Stimulated activated naive CD8-positive, alpha-beta T cell treated with anti-CD3 and anti-CD28 coated beads, Interleukin-15, amount 100 ng/mL, for 72 hours (primary cell): ENCODE measurements around the gene DDX41.

Experiments used
- ATAC-seq: fragments of 150-1000 bp; cut with Tn5 transposase; 2 replicates; pipeline ENCODE4 v1.10.0; 2021; ENCODE audit warnings: mild to moderate bottlenecking, moderate library complexity
- DNase-seq, 2 donors: peaks; one replicate each; pipeline ENCODE4 v3.0.0; 2021 to 2022
- H3K27ac Mint-ChIP-seq, 2 donors: one replicate each; pipeline ENCODE4 v1.8.0; 2022; ENCODE audit warnings: mild to moderate bottlenecking in 2 of 2, mixed read lengths in 2 of 2, moderate library complexity in 2 of 2
- H3K27me3 Mint-ChIP-seq: one replicate; pipeline ENCODE4 v1.8.0; 2022; ENCODE audit warnings: mixed read lengths
- H3K4me1 Mint-ChIP-seq: one replicate; pipeline ENCODE4 v1.8.0; 2022; ENCODE audit warnings: mild to moderate bottlenecking, mixed read lengths
- H3K4me3 Mint-ChIP-seq, 2 donors: one replicate each; pipeline ENCODE4 v1.8.0; 2022; ENCODE audit warnings: mild to moderate bottlenecking in 2 of 2, mixed read lengths in 2 of 2, moderate library complexity in 1 of 2
- H3K9me3 Mint-ChIP-seq, 2 donors: one replicate each; pipeline ENCODE4 v1.8.0; 2022; ENCODE audit warnings: mixed read lengths in 2 of 2

Gene DDX41

DNA sequence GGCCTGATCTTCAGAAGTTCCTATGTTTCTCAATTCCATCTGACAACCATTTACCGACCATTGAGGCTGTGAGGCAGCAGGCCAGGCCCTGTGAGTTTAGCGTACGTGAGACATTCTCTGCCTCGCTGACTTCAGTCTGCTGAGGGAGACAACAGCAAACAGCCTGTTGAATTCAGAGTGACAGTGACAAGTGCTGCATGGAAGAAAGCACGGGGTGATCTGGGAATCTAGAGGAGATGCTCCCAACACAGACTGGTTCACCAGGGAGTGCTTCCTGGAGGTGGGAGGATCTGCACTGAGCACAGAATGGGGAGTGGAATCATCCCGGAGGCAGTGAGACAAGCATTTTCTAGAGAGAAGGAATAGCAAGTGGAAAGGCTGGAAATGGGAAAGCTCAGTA, 10.0 kb upstream of the DDX41 start:
- no peak for ATAC-seq

DNA sequence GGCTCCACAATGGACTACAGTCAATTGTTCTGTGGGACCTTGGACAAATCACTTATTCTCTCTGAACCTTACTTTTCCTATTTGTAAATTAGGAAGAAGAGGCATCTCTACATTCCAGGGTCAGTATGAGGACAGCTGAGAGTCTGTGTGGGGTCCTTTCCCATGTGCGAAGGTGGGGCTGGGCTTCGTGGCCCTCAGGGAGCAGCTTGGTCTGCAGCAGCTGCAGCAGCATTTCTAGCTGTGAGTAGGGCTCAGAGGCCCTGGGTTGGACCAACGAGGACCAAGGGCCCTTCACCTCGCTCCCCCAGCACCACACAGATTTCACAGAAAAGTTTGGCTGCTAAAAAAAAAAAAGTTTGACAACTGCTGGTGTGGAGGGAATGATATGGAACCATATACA, 9.4 kb upstream of the DDX41 start:
- DNase-seq, result no peak
- Mint-ChIP-seq H3K4me3 (no peak overlapping the region), H3K9me3 (no peaks in the 10 kb centered on the region), H3K4me1 (peaks cover 14% of the 10 kb centered on the region), H3K27me3 (no peaks in the 10 kb centered on the region), H3K27ac (no peak overlapping the region)
- no peak for ATAC-seq

More for the DNA sequence above, 10.0 kb upstream of the DDX41 start:
- no peak for DNase-seq
- Mint-ChIP-seq H3K27me3 (no peaks in the 10 kb centered on the region), H3K27ac (no peak overlapping the region), H3K4me3 (no peak overlapping the region), H3K4me1 (peaks cover 8% of the 10 kb centered on the region), H3K9me3 (no peaks in the 10 kb centered on the region)

DNA sequence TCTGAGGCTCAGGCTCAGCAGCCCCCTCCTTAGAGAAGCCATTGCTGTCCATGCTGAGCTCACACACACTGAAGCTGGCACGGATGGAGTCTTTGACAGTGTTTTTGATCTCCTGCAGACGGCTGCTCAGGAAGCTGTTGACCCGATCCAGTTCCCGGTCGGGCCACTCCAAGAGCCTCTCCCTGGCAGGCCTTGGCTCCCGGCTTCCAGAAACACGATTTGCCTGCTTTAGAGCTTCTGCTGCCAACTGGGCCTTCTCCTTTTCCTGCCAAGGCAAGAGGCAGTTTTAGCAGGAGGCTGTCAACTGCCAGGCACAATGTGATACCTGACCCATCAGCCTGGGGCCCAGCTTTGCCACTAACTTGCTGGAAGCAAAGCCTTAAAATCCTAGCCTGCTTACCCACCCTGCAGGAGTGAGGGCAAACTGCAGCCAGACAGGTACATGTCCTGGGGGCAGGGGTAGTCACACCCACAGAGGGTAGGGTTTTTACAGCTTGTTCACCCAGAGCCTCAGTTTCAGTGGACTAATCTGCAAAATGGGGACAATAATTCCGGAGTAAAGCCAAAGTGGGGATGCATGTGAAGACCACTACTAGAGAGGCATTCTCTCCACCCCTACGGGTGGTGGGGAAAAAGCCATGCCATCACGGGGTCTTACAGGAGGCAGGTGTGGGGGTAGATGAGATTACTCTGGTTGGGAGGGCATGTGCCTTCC, 8.3 kb upstream of the DDX41 start:
- ATAC-seq (no peak), DNase-seq (no peak)
- H3K27me3 Mint-ChIP-seq, result no peaks in the 10 kb centered on the region
- H3K4me3 Mint-ChIP-seq, result no peak overlapping the region
- no peak overlapping the region for H3K27ac Mint-ChIP-seq
- peaks cover 20% of the 10 kb centered on the region for H3K4me1 Mint-ChIP-seq
- H3K9me3 Mint-ChIP-seq, result no peaks in the 10 kb centered on the region

DNA sequence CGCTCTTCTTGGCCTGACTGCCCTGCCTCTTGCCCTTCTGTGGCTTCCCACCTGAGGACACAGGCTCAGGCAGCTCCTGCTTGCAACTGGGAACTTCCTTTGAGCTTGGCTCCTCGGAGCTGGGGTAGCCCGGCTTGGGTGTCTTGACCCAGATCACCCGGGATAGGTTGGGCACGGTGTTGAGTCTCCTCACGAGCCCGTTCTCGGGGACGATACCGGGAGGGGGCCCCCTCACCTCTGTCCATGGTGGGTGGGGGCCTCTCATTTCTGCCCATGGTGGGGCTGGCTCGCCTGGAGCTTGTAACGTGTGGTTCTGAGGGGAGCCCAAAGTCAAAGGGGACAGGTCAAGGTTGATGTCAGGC, 7.8 kb upstream of the DDX41 start:
- H3K4me3 Mint-ChIP-seq, result no peak overlapping the region
- H3K4me1 Mint-ChIP-seq, result peaks cover 26% of the 10 kb centered on the region
- DNase-seq (no peak), ATAC-seq (no peak)
- no peaks in the 10 kb centered on the region for H3K27me3 Mint-ChIP-seq
- peak overlapping the region in 1 of 2 donors; percentile 45 for H3K27ac Mint-ChIP-seq
- no peaks in the 10 kb centered on the region for H3K9me3 Mint-ChIP-seq

GRCh38 chr5:177523711-177524538, 7.2 kb upstream of the DDX41 start:
- no peaks in the 10 kb centered on the region for H3K9me3 Mint-ChIP-seq
- no peaks in the 10 kb centered on the region for H3K27me3 Mint-ChIP-seq
- H3K4me1 Mint-ChIP-seq, result peaks cover 32% of the 10 kb centered on the region
- DNase-seq (no peak), ATAC-seq (no peak)
- H3K4me3 Mint-ChIP-seq, result no peak overlapping the region
- peak overlapping the region in 1 of 2 donors; percentile 45 for H3K27ac Mint-ChIP-seq

GRCh38 chr5:177520916-177521513, 4.3 kb upstream of the DDX41 start:
- H3K27ac Mint-ChIP-seq, result peak overlapping the region; percentile 81 to 85
- ATAC-seq (no peak), DNase-seq (no peak)
- peaks cover 47% of the 10 kb centered on the region for H3K4me1 Mint-ChIP-seq
- no peaks in the 10 kb centered on the region for H3K9me3 Mint-ChIP-seq
- H3K4me3 Mint-ChIP-seq, result no peak overlapping the region
- no peaks in the 10 kb centered on the region for H3K27me3 Mint-ChIP-seq

- DNase-seq (no peak), ATAC-seq (no peak)
- H3K4me3 Mint-ChIP-seq, result no peak overlapping the region
- H3K9me3 Mint-ChIP-seq, result no peaks in the 10 kb centered on the region
- no peaks in the 10 kb centered on the region for H3K27me3 Mint-ChIP-seq
- H3K4me1 Mint-ChIP-seq, result peaks cover 55% of the 10 kb centered on the region
- peak overlapping the region in 1 of 2 donors; percentile 81 for H3K27ac Mint-ChIP-seq
Measured at GRCh38 chr5:177520271-177520670, 3.5 kb upstream of the DDX41 start.

- Mint-ChIP-seq H3K27ac (no peak overlapping the region), H3K4me1 (peaks cover 59% of the 10 kb centered on the region)
Measured at GRCh38 chr5:177519463-177520235, 2.9 kb upstream of the DDX41 start.

GRCh38 chr5:177515580-177515979, 1.2 kb downstream of the DDX41 start:
- Mint-ChIP-seq H3K4me3 (peak overlapping the region; percentile 89 to 93), H3K27me3 (no peaks in the 10 kb centered on the region), H3K9me3 (no peaks in the 10 kb centered on the region), H3K4me1 (peaks cover 69% of the 10 kb centered on the region), H3K27ac (peak overlapping the region in 1 of 2 donors; percentile 76)
- DNase-seq, result no peak
- ATAC-seq, result no peak

More at GRCh38 chr5:177519463-177520235, 2.9 kb upstream of the DDX41 start:
- DNase-seq (no peak), ATAC-seq (no peak)
- Mint-ChIP-seq H3K4me3 (peak overlapping the region; percentile 17 to 42), H3K27me3 (no peaks in the 10 kb centered on the region), H3K9me3 (no peaks in the 10 kb centered on the region)

DNA sequence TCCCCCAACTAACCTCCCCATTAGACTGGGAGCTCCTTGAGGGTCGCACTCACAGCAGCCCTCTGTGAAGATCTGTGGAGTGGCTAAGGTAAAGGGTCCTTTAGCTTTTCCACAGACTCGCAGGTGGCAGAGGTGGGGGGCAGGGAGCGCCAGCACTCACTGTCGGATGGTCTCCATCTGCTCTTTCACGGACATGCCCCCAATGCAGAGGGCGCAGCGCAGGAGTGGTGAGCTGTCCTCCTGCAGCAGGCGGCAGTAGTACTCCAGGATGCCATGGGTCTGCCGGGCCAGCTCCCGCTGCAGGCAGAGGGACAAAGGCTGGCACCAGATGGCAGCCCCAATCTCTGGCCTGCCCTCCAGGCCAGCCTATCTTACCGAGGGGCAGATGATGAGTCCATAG, 2.2 kb downstream of the DDX41 start:
- Mint-ChIP-seq H3K9me3 (no peaks in the 10 kb centered on the region), H3K27me3 (no peaks in the 10 kb centered on the region), H3K4me1 (peaks cover 69% of the 10 kb centered on the region), H3K4me3 (no peak overlapping the region), H3K27ac (no peak overlapping the region)
- ATAC-seq (no peak), DNase-seq (no peak)

GRCh38 chr5:177513500-177513899, 3.3 kb downstream of the DDX41 start:
- Mint-ChIP-seq H3K27ac (no peak overlapping the region), H3K4me3 (no peak overlapping the region), H3K27me3 (no peaks in the 10 kb centered on the region), H3K4me1 (peaks cover 69% of the 10 kb centered on the region), H3K9me3 (no peaks in the 10 kb centered on the region)
- DNase-seq, result no peak
- no peak for ATAC-seq

DNA sequence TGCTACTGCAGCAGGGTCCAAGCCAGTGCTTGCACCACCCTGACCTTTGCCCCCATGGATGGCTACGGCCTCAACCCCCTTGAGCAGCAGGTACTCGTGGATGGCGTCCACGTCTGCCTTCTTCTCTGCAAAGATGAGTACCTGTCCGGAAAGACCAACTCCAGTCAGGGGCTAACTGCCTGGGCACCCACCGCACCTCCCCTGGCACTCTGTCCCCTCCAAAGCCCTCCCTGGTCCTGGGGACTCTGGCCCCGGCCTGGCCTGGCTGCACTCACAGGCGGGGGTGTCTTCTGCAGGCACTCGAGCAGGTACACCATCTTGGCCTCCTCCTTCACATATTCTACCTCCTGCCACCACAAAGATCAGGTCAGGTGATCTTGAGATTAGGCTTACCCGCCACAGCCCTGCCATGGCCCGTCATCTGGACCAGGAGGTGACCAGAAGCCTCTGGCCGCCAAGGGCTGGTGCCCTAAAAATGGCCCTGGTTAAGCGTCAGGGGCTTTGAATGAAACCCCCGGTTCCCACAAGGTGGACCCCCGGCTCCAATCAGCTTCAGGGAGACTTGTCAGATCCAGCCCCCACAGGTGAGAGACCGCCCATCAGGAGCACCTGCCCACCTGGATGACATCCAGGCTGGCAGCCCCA, 3.9 kb downstream of the DDX41 start:
- no peak for DNase-seq

DNA sequence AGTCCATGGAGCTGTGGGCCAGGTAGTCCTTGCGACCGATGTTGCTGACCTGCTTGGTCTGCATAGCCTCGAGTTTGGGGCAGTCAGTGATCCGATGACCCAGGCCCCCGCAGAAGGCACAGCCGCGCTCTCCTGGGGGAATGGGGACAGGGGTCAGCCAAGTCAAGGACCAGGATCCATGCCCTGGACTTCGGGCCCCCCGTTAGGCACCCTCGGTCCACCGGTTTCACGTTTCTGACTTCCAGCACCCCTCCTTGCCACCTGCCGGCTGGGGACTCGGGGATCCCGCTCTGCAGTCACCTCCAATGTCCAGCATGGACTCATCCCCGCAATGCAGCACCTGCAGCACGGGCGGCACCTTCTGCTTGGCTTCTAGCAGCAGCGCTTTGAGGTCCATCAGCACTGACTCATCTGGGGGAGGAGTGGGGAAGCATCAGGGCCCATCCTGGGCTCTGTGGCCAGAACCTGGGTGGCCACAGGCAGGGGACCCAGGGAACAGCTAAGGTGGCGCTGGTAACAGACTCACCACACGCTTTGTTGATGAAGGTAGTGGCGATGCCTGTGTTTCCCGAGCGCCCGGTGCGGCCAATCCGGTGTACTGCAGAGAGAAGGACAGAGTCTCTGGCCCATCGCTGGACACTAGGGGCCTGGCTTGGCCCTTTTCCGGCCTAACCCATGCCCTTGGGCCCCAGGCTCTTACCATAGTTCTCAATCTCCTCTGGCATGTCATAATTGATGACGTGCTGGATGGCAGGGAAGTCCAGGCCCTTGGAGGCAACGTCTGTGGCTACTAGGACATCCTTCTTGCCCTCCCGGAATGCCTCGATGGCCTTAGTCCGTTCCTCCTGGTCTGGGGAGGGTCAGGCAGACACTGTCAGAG, 4.7 kb downstream of the DDX41 start:
- Mint-ChIP-seq H3K4me1 (peaks cover 64% of the 10 kb centered on the region), H3K27ac (no peak overlapping the region), H3K27me3 (no peaks in the 10 kb centered on the region), H3K4me3 (no peak overlapping the region), H3K9me3 (no peaks in the 10 kb centered on the region)
- DNase-seq (no peak), ATAC-seq (no peak)

More for the DNA sequence above, 3.9 kb downstream of the DDX41 start:
- Mint-ChIP-seq H3K27ac (peak overlapping the region in 1 of 2 donors; percentile 31), H3K27me3 (no peaks in the 10 kb centered on the region), H3K9me3 (no peaks in the 10 kb centered on the region), H3K4me1 (peaks cover 69% of the 10 kb centered on the region), H3K4me3 (no peak overlapping the region)
- no peak for ATAC-seq

GRCh38 chr5:177511181-177511580, 5.6 kb downstream of the DDX41 start:
- no peak overlapping the region for H3K27ac Mint-ChIP-seq
- no peak overlapping the region for H3K4me3 Mint-ChIP-seq
- H3K9me3 Mint-ChIP-seq, result no peaks in the 10 kb centered on the region
- no peak for ATAC-seq
- peaks cover 56% of the 10 kb centered on the region for H3K4me1 Mint-ChIP-seq
- no peak for DNase-seq
- H3K27me3 Mint-ChIP-seq, result no peaks in the 10 kb centered on the region
